ENCODE data around the gene EFEMP1.

GRCh38 chr2:55929476-55929875 lies 5.9 kb upstream of the EFEMP1 start:
- TF ChIP-seq, protein P1, sequence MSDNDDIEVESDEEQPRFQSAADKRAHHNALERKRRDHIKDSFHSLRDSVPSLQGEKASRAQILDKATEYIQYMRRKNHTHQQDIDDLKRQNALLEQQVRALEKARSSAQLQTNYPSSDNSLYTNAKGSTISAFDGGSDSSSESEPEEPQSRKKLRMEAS (CRISPR knock-in tag; IDR thresholded peaks at IDR 0.05) = no peak
- TF ChIP-seq USF2 (CRISPR knock-in tag; IDR thresholded peaks at IDR 0.05) (no peak), CTCF (IDR thresholded peaks at IDR 0.05) (no peak), SMAD3 (CRISPR knock-in tag; IDR thresholded peaks at IDR 0.05; ENCODE audit: borderline replicate concordance) (no peak), ATF3 (CRISPR knock-in tag; conservative IDR thresholded peaks at IDR 0.05) (no peak), NFATC4 (CRISPR knock-in tag; IDR thresholded peaks at IDR 0.05) (no peak), TEAD4 (CRISPR knock-in tag; IDR thresholded peaks at IDR 0.05) (no peak), RORB (CRISPR knock-in tag; IDR thresholded peaks at IDR 0.05) (no peak), CREM (CRISPR knock-in tag; IDR thresholded peaks at IDR 0.05) (no peak), ESRRA (CRISPR knock-in tag; IDR thresholded peaks at IDR 0.05; ENCODE audit: borderline replicate concordance) (no peak), NR2C2 (CRISPR knock-in tag; IDR thresholded peaks at IDR 0.05) (no peak), FOXJ3 (CRISPR knock-in tag; IDR thresholded peaks at IDR 0.05; ENCODE audit: borderline replicate concordance) (no peak)
- TF ChIP-seq, protein P2, sequence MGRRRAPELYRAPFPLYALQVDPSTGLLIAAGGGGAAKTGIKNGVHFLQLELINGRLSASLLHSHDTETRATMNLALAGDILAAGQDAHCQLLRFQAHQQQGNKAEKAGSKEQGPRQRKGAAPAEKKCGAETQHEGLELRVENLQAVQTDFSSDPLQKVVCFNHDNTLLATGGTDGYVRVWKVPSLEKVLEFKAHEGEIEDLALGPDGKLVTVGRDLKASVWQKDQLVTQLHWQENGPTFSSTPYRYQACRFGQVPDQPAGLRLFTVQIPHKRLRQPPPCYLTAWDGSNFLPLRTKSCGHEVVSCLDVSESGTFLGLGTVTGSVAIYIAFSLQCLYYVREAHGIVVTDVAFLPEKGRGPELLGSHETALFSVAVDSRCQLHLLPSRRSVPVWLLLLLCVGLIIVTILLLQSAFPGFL (CRISPR knock-in tag; IDR thresholded peaks at IDR 0.05; ENCODE audit: borderline replicate concordance) = no peak
- TF ChIP-seq, protein P3, sequence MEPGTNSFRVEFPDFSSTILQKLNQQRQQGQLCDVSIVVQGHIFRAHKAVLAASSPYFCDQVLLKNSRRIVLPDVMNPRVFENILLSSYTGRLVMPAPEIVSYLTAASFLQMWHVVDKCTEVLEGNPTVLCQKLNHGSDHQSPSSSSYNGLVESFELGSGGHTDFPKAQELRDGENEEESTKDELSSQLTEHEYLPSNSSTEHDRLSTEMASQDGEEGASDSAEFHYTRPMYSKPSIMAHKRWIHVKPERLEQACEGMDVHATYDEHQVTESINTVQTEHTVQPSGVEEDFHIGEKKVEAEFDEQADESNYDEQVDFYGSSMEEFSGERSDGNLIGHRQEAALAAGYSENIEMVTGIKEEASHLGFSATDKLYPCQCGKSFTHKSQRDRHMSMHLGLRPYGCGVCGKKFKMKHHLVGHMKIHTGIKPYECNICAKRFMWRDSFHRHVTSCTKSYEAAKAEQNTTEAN (CRISPR knock-in tag; IDR thresholded peaks at IDR 0.05) = no peak

Measured in WTC11 (cell line).